ENCODE results near the gene PRPF19. TPM values are rescaled to one million over a fixed set of nuclear protein-coding genes. Genes with fewer than 3 reads are reported as not detected.

The PRPF19 gene
- total RNA-seq (2012; rRNA removed) = 29.7 and 29.8 TPM in 2 replicates
- polyA plus RNA-seq (2012; rRNA removed) = 48.5 and 50.4 TPM in 2 replicates
- polyA plus RNA-seq (2012; cell fraction: cytosol; rRNA removed) = 50.5 and 59.1 TPM in 2 replicates
- 28.4 and 43.7 TPM in 2 replicates for polyA plus RNA-seq (2012; cell fraction: nucleus; rRNA removed; ENCODE audit: low replicate concordance)
- percentile 74 among the genes with signal in this experiment for Bru-seq, nascent RNA
- BruChase-seq, experiment 1, labeled RNA remaining after a 6-hour chase = percentile 70 among the genes with signal in this experiment
- BruChase-seq, experiment 2, labeled RNA remaining after a 2-hour chase = percentile 67 among the genes with signal in this experiment
- long read RNA-seq, partial matches to known transcripts = 2 of 3 reads
- long read RNA-seq, other reads (novel, unspliced or antisense) = 1 of 3 reads

DNA sequence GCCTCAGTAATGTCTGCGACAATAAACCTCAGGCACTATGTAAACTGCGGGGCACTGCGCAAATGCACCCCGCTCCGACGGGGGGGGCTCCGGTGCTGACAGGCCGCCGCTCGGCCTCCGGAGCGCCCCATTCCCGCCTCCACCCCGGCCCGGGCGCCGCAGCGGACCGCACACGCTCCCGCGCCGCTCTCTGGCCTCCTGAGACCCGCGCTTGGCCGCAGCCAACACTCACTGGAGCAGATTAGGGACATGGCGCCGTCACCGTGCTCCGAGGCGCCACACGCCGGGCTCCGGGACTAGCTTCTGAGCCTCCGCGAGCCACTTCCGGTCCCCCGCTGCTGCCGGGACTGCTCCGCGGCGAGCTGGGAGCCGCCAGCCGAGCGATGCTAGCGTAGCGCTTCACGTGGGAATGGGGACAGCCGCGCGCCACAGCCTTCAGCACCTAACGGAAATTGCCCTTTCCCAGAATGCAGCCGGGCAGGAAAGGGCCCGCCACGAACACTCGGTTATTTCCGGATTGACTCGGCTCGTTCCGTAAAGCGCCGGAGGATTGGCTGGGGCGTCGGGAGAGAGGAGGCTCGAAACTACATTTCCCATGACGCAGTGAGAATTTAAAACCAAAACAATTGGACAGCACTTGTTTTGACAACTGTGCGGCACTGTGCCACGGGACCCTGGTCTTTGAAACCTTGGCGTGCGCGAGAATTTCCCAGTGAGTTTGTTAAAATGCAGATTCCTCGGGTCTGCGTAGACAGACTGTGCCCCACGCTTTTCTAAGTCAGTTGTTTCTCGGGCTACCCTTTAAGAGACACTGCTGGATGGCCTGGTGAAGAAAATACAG is at the start of gene PRPF19:
TSS of gene PRPF19 (minus strand) at position 454 of the 841 bp plus-strand sequence. CDS start at position 251, 203 bp downstream.
- POLR2A ChIA-PET (ENCODE audit: unreplicated experiment) = no interaction called here
- Histone ChIP-seq H4K91ac (ENCODE audit: insufficient read depth, low read depth, low read length) (0 out of 2 replicates have a peak within 1 kb of the TSS, but pooled peaks have one; percentile 33), H3K27ac (ENCODE audit: insufficient read depth, low read length) (peak within 1 kb of the TSS; percentile 74), H4K20me1 (ENCODE audit: insufficient read depth, low read length) (peaks cover 30% of the 10 kb centered on the region), H4K8ac (ENCODE audit: low read depth in 2 of 2, low read length in 2 of 2) (peak within 1 kb of the TSS; percentile 18 to 77), H3K4me1 (ENCODE audit: control insufficient read depth, insufficient read depth, low read length) (peaks cover 3% of the 10 kb centered on the region; the same call in 1 of the 2 replicates), H4K5ac (ENCODE audit: low read depth, low read length) (peak within 1 kb of the TSS; percentile 27), H2AFZ (replicated peaks; ENCODE audit: low read length, poor library complexity) (peak within 1 kb of the TSS; percentile 92), H3K18ac (ENCODE audit: low read depth, low read length) (0 out of 2 replicates have a peak within 1 kb of the TSS, but pooled peaks have one; percentile 38), H3K9me3 (ENCODE audit: control insufficient read depth, insufficient read depth, low read length) (no peaks in the 10 kb centered on the region), H3K36me3 (ENCODE audit: control insufficient read depth, insufficient read depth, low read length) (peaks cover 18% of the 10 kb centered on the region), H3K4me2 (ENCODE audit: low read depth, low read length) (peak within 1 kb of the TSS; percentile 95), H3K4me3 (ENCODE audit: insufficient read depth, low read depth, low read length) (peak within 1 kb of the TSS; percentile 69), H3K27me3 (ENCODE audit: control insufficient read depth, insufficient read depth, low read length) (peaks cover 10% of the 10 kb centered on the region), H3K23ac (ENCODE audit: low read depth, low read length) (peak within 1 kb of the TSS; percentile 46), H2BK5ac (ENCODE audit: low read depth, low read length, poor library complexity, severe bottlenecking) (peak within 1 kb of the TSS; percentile 53), H3K9ac (ENCODE audit: low read depth, low read length) (peak within 1 kb of the TSS; percentile 72), H3K56ac (ENCODE audit: extremely low read depth, insufficient read depth, low read length) (peak within 1 kb of the TSS; percentile 56), H3K14ac (replicated peaks; ENCODE audit: low read depth, low read length) (peak within 1 kb of the TSS; percentile 22; the same call in 1 of the 2 replicates), H2BK120ac (ENCODE audit: low read depth, low read length) (peak within 1 kb of the TSS; percentile 2; the same call in 1 of the 2 replicates), H3K9me1 (ENCODE audit: insufficient read depth, low read length) (no peaks in the 10 kb centered on the region), H2BK20ac (ENCODE audit: low read depth, low read length) (no peak within 1 kb of the TSS), H2AK5ac (ENCODE audit: low read depth, low read length) (peak within 1 kb of the TSS; percentile 5), H2AK9ac (replicated peaks; ENCODE audit: low read depth, low read length, poor library complexity) (peak within 1 kb of the TSS; percentile 73), H3K79me1 (ENCODE audit: low read depth in 1 of 2, low read length in 2 of 2) (peaks cover 6 to 44% of the 10 kb centered on the region in 2 experiments; a peak in 3 of 4 replicates), H2BK15ac (ENCODE audit: low read depth, low read length) (no peak within 1 kb of the TSS), H3K4ac (ENCODE audit: low read depth, low read length) (peak within 1 kb of the TSS; percentile 52)
- peak; percentile 92 for DNase-seq
- intact Hi-C loops (cut with micrococcal nuclease) = loop anchor here (5.0 kb wide), 1 partner anchor 266 kb away; no protein-coding TSS in a partner anchor
- TF ChIP-seq, protein P1, sequence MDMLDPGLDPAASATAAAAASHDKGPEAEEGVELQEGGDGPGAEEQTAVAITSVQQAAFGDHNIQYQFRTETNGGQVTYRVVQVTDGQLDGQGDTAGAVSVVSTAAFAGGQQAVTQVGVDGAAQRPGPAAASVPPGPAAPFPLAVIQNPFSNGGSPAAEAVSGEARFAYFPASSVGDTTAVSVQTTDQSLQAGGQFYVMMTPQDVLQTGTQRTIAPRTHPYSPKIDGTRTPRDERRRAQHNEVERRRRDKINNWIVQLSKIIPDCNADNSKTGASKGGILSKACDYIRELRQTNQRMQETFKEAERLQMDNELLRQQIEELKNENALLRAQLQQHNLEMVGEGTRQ (IDR thresholded peaks at IDR 0.05; ENCODE audit: low read depth, low read length) = peak; percentile 78
- TF ChIP-seq RFX5 (IDR thresholded peaks at IDR 0.05; ENCODE audit: low read depth, low read length) (no peak), BHLHE40 (IDR thresholded peaks at IDR 0.05; ENCODE audit: low read depth, low read length) (no peak), FOS (IDR thresholded peaks at IDR 0.05; ENCODE audit: low read depth, low read length) (no peak), POLR2A (IDR thresholded peaks at IDR 0.05; ENCODE audit: low read depth, low read length) (peak; percentile 82), MAFK (IDR thresholded peaks at IDR 0.05; ENCODE audit: low read depth, low read length) (0 out of 2 replicates have a peak, but pooled peaks have one; percentile 5), RCOR1 (IDR thresholded peaks at IDR 0.05; ENCODE audit: insufficient replicate concordance, low read length) (no peak), MAZ (IDR thresholded peaks at IDR 0.05; ENCODE audit: borderline replicate concordance, low read depth, low read length) (peak; percentile 22; the same call in 1 of the 2 replicates), MXI1 (IDR thresholded peaks at IDR 0.05; ENCODE audit: borderline replicate concordance, low read depth, low read length) (peak; percentile 91)
- no TSS peak for BruUV-seq (replicated peaks)
- CTCF ChIA-PET = interaction anchor here (2.6 kb wide), 1 partner anchor 75 kb away, joined by 12 read pairs; no protein-coding TSS in a partner anchor
- peak; percentile 98 for ATAC-seq (ENCODE audit: low read depth)
- dilution Hi-C loops (cut with HindIII; ENCODE audit: low sequenced_read_pairs, unreplicated experiment) = no loop called here
- in situ Hi-C loops (cut with MboI; ENCODE audit: low sequenced_read_pairs) = loop anchor here (25.0 kb wide), 1 partner anchor 1319 kb away; no protein-coding TSS in a partner anchor
- 0% methylated on average over 31 of the region's 75 CpGs; no CpG with 5 or more reads in 1 of the 2 experiments for WGBS, 2 experiments (ENCODE audit: extremely low coverage in 2 of 2, insufficient read length in 1 of 2)
